ENCODE results near the gene MRPL49.

Gene MRPL49

DNA sequence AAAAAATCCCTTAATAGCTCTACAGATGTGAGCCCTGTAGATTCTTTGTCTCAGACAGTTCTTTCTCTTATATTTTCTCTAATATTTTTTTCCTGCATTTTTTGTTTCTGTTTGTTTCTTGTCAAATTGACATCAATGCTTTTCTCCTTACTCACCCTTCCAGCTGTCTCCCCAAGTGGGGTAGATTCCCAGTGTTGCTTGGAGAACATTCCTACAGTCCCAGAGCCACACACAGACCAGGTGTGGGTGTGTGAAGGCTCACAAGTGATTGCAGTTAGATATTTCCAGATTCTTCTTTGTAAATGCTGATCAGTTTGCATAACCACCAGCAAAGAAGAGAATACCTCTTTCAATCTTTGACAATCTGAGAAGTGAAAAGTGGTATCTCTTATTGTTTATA, 18.6 kb upstream of the MRPL49 start:
- no peak for DNase-seq

DNA sequence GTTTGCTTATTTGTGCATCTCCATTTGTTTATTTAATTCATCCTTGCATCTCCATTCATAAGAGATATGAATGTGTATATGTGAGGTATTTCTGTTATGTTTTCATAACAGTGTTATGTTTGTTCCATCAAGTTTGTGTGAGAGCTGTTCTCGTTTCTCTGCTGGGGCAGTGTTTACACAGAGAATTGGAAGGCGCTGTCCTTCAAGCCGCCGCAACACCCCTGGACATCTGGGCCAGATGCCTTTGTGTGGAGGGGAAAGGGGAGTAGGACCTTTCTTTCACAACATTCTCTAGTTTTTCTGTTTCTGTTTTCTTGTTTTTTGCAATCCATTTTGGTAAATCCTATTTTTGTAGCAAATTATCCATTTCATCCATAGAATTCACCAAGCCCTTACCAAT, 17.5 kb upstream of the MRPL49 start:
- DNase-seq: no peak

DNA sequence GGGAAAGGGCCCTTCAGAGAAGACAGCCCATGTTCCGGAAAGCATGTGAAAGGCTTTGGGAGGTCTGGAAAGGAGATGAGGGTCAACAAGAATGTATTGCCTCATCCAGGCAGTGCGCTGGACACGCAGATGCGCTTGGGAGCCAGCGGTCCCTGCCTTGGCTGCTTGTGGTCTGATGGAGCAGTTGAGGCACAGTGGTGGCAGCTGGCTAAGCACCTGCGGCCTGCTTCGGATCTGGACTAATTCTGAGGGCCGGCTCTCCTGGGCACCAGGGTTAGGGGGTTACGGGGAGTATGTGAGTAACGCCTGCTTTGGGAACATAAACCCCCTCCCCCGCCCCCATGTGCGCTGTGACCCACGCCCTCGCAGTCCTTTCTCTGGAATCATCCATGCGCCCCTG, 15.0 kb upstream of the MRPL49 start:
- no peak for DNase-seq

DNA sequence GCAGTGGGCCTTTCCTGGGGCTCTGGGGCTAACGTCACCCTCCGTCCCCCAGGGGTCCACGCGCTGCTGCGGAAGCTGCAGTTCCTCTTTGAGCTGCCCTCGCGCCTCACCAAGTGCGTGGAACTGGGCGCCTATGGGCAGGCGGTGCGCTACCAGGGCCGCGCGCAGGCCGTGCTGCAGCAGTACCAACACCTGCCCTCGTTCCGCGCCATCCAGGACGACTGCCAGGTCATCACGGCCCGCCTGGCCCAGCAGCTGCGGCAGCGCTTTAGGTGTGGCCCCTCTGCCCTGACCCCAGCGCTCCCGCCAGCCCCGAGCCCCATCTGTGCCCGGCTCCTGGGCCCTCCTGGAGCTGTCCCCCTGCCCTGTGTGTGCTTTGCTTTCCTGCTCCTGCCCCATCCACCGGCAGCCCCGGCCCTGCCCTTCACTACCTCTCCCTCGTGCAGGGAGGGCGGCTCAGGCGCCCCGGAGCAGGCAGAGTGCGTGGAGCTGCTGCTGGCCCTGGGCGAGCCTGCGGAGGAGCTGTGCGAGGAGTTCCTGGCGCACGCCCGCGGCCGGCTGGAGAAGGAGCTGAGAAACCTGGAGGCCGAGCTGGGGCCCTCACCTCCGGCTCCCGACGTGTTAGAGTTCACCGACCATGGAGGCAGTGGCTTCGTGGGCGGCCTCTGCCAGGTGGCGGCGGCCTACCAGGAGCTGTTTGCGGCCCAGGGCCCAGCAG, 14.2 kb upstream of the MRPL49 start:
- DNase-seq: no peak

DNA sequence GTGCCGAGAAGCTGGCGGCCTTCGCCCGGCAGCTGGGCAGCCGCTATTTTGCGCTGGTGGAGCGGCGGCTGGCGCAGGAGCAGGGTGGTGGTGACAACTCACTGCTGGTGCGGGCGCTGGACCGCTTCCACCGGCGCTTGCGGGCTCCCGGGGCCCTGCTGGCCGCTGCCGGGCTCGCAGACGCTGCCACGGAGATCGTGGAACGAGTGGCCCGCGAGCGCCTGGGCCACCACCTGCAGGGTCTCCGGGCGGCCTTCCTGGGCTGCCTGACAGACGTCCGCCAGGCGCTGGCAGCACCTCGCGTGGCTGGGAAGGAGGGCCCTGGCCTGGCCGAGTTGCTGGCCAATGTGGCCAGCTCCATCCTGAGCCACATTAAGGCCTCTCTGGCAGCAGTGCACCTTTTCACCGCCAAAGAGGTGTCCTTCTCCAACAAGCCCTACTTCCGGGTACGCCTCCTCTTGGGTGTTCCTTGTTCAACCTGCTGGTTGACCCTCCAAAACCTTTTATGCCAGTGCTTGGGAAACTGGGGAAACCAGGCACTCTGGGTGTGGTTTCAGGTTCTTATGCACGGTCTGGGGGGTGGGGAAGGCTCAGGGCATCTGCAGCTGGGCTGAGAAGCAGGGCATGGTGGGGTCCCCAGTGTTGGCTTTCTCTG, 13.5 kb upstream of the MRPL49 start:
- no peak for DNase-seq

DNA sequence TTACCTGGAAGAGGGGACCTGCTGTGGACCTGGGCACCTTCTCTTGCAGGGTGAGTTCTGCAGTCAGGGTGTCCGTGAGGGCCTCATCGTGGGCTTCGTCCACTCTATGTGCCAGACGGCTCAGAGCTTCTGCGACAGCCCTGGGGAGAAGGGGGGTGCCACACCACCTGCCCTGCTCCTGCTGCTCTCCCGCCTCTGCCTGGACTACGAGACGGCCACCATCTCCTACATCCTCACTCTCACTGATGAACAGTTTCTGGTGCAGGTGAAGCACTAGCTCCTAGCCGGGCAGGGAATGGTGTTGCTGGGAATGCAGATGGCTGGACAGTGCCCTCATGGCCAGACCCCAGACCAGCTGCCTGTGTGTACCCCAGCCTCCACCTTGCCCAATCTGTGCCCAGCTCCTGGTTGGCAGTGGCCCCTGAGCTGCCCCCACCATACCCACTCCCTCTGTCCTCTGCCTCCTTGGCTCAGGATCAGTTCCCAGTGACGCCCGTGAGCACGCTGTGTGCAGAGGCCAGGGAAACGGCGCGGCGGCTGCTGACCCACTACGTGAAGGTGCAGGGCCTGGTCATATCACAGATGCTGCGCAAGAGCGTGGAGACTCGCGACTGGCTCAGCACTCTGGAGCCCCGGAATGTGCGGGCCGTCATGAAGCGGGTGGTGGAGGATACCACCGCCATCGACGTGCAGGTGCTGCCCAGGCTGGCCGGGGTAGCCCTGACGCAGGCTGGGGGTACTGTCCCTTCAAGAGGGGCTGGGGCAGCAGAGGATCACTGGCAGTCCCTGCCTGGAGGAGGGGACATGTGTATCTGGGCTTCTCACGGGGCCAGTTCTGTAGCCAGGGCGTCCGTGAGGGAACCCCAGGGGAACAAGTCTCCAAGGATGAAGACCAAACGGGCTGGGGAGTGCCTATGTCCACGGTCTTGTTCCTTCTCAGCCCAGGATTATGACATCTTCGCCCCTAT, 12.6 kb upstream of the MRPL49 start:
- no peak for DNase-seq

DNA sequence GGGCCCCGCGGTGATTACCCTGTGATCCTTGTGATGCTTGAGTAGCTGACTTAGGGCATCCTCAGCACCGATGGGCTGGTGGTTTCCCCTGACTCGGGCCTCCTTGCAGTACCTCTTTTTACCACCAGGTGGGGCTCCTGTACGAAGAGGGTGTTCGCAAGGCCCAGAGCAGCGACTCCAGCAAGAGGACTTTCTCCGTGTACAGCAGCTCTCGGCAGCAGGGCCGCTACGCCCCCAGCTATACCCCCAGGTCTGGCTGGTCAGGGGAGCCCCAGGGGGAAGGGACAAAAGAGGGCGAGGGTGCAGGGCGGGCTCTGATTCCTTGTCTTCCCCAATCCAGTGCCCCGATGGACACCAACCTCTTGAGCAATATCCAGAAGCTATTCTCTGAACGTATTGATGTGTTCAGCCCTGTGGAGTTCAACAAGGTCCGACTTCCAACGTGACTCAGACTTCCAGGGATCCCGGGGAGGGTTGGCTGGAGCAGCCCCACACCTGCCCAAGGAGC, 11.7 kb upstream of the MRPL49 start:
- DNase-seq: peak; percentile 87

DNA sequence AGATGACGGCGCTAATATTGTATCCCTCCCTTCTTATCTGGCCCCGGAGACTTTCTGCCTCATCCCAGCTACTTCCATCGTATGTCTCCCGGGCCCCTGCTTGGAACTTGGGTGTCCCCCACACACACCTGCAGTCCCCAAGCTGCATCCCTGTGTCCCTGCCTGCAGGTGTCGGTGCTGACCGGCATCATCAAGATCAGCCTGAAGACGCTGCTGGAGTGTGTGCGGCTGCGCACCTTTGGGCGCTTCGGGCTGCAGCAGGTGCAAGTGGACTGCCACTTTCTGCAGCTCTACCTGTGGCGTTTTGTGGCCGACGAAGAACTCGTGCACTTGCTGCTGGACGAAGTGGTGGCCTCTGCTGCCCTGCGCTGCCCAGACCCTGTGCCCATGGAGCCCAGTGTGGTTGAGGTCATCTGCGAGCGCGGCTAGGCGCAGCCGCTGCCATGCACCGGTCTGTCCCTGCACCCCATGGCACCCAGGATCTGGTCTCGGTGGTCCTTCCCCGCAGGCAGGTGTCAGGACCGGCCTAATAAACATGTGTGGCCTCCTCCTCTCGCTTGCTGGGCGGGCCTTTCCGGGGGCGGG, 10.9 kb upstream of the MRPL49 start:
- no peak for DNase-seq

DNA sequence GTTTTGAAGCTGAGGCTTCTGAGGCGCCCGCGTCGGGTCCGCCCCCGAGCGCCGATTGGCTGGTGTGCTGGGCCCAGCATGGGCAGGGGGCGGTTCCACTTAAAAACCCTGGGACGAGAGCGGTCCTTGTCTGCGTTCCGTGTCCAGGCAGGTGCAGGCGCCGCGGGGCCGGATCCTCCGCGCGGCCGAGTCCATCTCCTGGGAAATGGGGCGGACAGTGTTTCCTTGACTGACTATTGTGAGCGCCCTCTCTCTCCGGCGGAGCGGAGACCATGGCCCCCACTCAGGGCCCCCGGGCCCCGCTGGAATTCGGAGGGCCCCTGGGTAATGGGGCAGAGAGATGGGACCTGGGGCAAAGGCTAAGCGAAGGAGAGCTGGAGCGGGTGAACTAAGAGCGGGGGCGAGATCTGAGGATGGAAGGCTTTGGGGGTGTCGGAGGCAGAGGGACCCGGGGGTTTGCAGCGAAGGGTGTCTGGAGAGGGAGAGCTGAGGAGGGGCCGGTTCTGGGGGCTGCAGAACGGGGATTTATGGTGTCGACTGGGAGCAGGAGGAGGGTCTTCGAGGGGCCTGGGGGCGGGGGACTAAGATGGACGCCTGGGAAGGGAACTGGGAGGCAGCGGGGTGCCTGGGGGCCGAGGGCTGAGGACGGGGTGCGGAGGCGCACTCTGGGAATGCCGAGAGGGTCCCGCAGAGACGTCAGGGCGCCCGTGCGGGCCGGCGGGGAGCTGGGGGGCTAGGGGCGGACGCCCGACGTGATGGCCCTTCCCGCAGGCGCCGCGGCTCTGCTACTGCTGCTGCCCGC, 10.2 kb upstream of the MRPL49 start, which contains the start of gene TM7SF2:
Gene TM7SF2 (plus strand): TSS at position 129 of the 802 bp plus-strand sequence. CDS start 144 bp downstream, at position 273.
- DNase-seq: peak; percentile 90

DNA sequence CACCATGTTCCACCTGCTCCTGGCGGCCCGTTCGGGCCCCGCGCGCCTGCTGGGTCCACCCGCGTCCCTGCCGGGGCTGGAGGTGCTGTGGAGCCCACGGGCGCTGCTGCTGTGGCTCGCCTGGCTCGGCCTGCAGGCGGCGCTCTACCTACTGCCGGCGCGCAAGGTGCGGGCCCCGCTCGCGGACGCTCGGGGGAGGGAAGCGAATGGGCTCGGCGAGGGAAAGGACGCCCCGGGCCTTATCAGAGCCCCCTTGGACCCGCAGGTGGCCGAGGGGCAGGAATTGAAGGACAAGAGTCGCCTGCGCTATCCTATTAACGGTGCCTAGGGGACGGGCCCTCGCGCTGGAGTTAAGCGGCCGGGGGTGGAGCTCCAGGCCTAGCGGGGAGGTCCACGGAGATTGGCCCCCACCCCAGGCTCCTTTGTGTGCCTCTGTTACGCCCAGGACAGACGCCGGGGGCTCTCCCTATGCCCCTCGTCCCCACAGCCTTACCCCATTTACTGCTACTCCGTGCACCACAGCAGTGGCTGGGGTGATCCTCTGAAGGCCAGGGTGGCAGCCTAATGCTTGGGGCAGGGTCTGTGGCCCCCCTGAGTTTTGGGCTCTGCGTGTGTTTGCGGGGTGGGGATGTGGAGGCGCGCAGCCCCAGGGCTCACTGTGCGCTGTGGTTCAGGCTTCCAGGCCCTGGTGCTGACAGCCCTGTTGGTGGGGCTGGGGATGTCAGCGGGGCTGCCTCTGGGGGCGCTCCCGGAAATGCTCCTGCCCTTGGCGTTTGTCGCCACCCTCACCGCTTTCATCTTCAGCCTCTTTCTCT, 9.4 kb upstream of the MRPL49 start:
- peak; percentile 74 for DNase-seq

DNA sequence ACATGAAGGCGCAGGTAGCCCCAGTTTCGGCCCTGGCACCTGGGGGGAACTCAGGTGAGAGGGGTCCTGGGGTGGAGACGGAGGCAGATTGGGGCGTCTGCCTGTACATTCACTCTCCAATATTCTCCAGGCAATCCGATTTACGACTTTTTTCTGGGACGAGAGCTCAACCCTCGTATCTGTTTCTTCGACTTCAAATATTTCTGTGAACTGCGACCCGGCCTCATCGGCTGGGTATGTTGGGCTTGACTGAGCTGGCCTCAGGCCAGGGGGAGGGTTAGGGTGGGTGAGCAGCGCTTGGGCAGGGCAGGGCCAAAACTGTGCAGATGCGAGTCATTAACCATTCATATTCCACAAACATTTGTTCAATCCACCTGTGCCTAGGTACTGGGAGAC, 8.8 kb upstream of the MRPL49 start:
- no peak for DNase-seq

DNA sequence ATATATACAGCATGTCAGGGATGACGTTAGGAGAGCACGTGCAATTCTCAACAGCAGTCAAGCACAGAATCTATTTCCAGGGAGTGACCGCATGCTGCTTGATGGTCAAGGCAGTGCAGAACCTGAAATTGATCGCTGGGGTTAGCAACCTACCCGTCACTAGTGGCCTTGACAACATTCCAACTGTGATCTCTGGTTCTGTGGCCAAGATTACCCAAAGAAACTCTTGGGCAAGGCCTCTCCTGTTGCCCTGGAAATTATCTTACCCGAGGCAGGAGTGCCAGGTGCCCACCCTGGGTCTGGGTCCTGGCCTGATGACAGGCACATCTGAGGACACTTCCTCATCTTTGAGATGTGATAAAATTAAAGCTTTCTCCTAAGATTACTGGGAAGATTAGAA, 8.3 kb upstream of the MRPL49 start:
- no peak for DNase-seq

DNA sequence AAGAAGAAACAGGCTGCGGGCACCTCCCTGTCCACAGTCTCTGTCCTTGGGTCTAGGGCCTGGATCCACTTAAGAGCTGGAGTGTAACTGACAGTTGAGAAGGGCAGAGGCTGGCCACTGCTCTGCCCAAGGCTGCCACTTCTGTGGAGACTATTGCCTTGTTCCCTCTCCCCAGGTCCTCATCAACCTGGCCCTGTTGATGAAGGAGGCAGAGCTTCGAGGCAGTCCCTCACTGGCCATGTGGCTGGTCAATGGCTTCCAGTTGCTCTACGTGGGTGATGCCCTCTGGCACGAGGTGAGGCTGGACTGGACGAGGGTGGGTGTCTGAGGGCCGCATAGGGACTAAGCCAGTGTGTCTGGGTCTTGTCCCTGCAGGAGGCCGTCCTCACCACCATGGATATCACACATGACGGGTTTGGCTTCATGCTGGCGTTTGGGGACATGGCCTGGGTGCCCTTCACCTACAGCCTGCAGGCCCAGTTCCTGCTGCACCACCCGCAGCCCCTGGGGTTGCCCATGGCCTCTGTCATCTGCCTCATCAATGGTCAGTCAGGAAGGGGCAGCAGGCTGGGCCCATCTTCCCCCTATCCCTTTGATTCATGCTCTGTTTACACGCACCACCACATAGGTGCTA, 7.5 kb upstream of the MRPL49 start:
- DNase-seq: no peak

DNA sequence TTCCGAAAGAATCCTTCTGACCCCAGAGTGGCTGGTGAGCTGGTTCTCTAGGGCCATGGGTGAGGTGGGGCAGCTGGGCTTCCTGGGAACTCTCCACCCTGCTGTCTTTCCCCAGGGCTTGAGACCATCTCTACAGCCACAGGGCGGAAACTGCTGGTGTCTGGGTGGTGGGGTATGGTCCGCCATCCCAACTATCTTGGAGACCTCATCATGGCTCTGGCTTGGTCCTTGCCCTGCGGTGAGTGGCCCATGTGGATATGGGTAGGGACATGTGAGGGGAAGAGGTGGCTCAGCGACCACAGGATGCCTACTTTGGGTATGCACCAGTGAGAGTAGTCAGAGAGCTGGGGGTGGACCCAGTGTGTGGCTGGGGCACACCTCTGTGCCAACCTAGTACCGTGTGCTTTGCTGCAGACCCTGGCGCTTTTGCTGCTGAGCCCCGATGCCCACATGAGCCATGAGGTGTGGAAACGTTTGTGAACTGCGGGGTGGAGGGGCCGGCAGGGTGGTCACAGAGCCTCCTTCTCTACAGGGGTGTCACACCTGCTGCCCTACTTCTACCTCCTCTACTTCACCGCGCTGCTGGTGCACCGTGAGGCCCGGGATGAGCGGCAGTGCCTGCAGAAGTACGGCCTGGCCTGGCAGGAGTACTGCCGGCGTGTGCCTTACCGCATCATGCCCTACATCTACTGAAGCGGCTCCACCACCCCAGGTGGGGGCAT, 6.6 kb upstream of the MRPL49 start:
- DNase-seq: no peak

DNA sequence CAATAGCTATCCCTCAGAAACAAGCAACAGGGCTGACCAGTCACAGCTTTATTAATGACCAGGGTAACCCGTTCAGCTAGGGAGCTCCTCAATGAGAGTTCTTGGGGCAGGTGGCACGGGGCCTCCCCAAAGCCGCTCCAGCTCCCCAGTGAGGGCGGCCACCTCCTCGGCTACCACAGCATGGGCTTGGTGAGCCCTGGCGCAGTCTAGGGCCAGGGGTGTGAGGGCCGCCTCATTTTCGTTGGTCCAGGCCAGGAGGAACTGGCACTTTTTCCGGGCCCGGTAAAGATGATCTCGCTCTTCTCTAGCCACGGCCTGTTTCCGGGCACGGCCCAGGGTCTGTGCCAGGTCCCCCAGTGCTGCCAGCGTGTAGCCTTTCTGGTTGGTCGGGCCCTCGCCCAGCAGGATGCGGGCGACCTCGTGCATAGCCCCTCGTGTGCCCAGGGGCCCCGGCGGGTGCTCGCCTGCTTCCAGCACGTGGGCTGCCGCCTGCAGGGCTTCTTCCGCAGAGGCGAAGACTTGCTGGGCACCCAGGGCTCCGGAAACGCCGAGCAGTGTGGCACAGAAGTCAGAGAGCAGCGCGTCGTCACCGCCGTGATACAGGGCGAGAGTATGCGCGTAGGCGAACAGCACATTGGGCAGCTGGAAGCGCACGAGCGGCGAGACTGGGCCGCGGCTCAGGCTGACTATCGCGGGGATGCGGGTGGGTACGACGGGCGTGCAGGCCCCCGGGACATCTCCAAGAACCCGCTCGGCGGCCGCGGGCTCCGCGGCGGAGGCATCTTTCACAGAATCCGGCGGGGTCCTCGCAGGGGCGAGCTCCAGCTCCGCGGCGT, 5.5 kb upstream of the MRPL49 start:
- peak; percentile 70 for DNase-seq

DNA sequence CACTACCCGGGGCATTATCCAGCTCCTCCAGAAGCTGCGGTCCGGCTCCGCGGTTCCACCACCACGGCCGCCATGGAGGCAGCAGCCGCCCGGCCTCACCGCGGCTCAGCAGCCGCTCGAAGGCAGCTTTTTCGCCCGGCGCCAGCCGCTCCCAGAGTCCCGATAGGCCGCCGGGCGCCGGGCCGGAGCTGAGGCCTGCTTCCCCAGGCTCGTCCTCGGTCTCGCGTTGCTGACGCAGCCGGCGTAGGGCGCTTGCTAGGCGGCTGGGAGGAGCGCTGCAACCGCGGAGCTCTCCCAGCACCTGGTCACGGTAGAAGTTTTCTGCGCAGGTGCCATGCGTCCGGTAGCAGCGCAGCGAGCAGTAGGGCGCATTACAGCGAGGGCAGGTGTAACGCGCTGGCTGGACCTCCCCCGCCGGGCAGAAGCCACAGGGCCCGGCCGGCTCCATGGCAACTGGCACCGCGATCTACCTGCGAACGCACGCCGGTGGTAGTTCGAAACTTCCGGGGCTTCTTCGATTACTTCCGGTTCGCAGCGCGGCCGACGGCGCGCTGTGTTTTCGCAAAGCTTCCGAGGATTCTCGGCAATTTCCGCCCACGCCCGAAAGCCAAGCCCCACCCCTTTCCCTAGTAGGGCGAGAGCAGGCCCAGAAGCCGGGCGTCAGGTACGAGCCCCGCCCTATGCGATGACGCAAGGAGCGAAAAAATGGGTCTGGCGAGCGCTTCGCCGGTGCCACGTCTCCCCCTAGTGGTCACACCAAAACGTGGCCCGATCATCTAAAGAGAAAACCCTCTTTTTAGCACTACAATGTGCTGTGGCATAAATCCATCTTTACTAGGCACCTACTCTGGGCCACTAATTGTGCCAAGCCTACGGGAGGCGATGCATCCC, 4.7 kb upstream of the MRPL49 start, which contains the start of gene ZNHIT2:
Gene ZNHIT2 (minus strand): TSS at position 496 of the 891 bp plus-strand sequence. CDS start 48 bp downstream, at position 448.
- peak; percentile 100 for DNase-seq

DNA sequence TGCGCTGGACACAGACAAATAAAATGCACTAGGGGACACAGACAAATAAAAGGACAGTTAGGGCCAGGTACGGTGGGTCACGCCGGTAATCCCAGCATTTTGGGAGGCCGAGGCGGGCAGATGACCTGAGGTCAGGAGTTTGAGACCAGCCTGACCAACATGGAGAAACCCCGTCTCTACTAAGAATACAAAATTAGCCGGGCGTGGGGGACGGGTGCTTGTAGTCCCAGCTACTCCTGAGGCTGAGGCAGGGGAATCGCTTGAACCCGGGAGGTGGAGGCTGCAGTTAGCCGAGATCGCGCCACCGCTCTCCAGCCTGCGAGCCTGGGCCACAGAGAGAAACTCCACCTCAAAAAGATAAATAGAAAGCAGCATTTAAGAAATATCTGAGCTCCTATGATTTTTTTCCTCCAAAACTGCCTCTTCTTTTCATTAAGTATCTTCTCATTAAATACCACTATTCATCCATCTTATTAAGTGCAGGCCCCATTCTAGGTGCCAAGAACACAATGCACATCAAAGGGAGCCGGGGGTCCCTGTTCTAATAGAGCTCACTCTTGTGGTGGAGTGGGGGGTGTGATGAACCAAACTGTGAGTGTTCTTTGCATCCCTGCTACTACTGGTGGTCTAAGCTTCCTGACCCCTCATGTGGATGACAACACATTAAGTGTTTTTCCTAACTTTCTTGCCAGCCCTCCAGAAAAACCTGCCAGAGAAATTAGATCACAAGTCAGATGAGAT, 3.9 kb upstream of the MRPL49 start:
- DNase-seq: no peak

All from central memory CD4-positive, alpha-beta T cell (primary cell).